GM12864 (cell line): Measurements from ENCODE around the gene MRPL57.
"Not testable (repeated sequence)": the region's sequence is repeated elsewhere in the genome, so short reads cannot be mapped to it uniquely, and the experiment has no call there.

ENCODE experiments used
- DNase-seq: peaks from one replicate; pipeline ENCODE4 v3.0.0-alpha.2; 2011; ENCODE audit warnings: low read depth
- H3K4me3 ChIP-seq: 2 replicates; pipeline ENCODE4 v1.5.1; 2011; ENCODE audit warnings: mild to moderate bottlenecking, low read depth, low read length, control low read depth
- CTCF ChIP-seq: IDR thresholded peaks from 2 replicates; pipeline ENCODE4 v1.5.1; 2011; ENCODE audit warnings: low read depth, mild to moderate bottlenecking, moderate library complexity, low read length, control low read depth, inconsistent platforms; ENCODE audit errors: missing control alignments

MRPL57 gene

GRCh38 chr13:21202767-21203531, 26.5 kb downstream of the MRPL57 start:
- H3K4me3 ChIP-seq, result no peak overlapping the region
- no peak for TF ChIP-seq CTCF
- no peak for DNase-seq

GRCh38 chr13:21208652-21209154, 32.2 kb downstream of the MRPL57 start:
- H3K4me3 ChIP-seq, result no peak overlapping the region
- TF ChIP-seq CTCF, result no peak
- DNase-seq, result no peak

DNA sequence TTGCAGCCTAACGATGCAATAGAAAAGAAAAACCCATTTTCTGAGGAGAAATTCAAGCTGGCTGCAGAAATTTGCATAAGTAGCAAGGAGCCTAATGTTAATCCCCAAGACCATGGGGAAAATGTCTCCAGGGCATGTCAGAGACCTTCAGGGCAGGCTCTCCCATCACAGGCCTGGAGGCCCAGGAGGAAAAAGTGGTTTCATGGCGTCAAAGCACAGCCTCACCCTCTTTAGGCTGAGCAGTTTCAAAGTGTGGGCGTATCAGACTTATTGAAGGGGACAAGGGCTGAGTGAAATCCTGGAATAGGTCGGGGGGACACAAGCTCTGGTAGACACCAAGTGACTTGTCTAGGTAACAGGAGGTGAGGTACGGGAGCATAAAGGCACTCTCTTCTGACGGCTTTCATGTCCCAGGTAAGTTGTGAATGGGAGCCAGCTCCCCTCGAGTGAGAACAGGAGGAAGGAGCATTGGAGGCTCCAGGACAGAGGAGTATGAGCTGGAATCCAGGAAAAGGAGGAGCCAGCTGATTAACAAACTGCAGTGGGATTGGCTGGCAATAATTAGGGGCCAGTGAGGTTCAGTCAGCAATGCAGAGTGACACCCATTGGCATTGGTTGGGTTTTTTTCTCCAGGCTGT, 35.8 kb downstream of the MRPL57 start:
- TF ChIP-seq CTCF, result no peak
- no peak for DNase-seq
- H3K4me3 ChIP-seq, result no peak overlapping the region

- not testable (repeated sequence) for H3K4me3 ChIP-seq, DNase-seq
Observed at GRCh38 chr13:21215419-21215818, 39.0 kb downstream of the MRPL57 start.

DNA sequence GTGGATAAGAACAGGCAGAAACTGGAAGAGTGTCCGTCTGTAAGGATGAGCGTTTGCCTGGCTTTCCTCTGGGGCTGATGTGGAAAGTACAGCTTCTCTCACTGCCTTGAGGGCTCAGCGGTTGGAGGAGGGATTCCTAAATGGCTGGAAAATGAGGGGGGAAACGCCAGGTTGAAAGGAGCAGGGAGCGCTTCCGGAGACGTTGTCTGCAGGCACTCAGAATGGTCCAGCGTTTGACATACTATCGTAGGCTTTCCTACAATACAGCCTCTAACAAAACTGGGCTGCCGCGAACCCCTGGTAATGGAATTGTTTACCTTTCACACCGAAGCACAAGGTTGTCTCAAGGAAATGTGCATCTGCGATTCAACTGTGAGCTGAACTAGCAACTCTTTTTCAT, 39.9 kb downstream of the MRPL57 start:
- H3K4me3 ChIP-seq, result no peak overlapping the region
- no peak for DNase-seq
- no peak for TF ChIP-seq CTCF

DNA sequence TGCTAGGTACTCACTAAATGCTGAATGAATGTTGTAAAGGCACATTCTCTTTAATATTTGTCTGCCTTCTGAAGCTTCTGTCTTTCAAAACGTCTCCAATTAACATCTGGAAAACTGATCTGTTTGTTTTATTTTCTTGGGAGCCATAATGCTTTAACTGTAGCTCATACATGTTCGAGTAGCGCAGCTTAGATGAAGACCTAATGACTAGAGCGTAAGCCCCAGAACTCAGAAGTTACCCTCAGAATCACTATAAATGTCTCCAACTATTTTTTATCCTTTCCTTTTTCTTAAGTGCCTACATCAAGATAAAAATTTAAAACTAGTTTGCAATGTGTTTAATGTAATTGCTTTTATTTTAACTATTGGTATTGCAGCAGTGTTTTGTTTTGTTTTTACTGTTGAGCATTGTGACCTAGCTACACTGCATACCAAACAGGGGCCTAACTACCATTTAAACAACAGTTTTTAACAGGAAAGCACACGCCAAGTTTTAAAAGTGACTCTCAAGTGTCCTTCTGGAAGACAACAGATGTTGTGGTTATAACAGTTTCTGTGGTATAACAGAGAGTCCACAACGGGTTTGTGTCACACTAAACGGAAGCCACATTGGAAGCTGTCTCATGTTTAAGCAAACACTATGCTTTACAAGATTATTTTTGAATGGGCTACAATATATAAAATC, 42.0 kb downstream of the MRPL57 start:
- TF ChIP-seq CTCF, result no peak
- no peak overlapping the region for H3K4me3 ChIP-seq
- peak; percentile 66 for DNase-seq

GRCh38 chr13:21219036-21219381, 42.6 kb downstream of the MRPL57 start:
- DNase-seq, result no peak
- no peak overlapping the region for H3K4me3 ChIP-seq
- no peak for TF ChIP-seq CTCF

DNA sequence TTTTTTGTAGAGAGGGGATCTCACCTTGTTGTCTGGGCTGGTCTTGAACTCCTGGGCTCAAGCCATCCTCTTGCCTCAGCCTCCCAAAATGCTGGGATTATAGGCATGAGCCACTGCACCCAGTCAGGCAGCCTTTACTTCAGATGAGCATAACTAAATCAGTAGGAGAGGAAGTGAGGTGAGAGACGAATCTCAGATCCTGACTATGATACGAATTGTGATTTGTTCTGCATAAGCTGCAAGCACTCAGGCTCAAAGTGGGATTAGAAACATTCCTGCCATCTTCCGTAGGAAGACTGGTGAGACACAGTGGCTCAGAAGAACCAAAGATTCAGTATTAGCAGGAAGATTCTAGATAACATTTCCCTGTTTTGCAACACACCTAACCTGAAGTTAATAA, 43.3 kb downstream of the MRPL57 start:
- DNase-seq, H3K4me3 ChIP-seq: not testable (repeated sequence)
